ENCODE data around the gene NEURL3.

Gene NEURL3

DNA sequence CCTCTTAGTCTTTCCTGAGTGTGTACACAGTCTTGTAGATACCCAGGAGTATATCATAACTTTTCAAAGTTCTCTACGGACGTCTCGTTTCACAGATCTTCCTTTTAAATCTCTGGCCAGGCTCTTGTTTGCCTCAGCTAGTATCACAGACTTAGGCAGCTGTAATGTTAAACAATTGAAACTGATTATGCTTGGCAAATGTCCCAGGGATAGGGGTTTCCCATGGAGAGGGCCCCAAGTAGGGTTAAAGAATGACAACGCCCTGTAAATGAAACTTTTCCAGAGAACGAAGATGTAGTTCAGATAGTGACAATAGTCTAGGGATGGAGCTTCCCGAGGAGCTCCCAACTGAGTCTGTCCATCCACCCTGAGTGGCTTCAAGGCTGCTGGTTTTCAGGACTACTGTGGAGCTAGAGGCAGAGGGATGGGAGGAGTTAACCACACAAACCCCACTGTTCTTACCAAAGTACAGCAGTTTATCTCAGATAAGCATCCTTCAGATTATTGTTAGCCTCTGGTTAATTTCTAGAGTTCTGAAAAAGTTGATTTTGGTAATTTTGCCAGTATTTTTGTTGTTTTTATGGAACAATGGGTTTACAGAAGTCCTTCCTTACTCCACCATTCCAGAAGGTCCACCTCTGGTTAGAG lies 9.1 kb downstream of the NEURL3 start:
- Histone ChIP-seq H3K9ac (no peak overlapping the region), H3K4me1 (ENCODE audit: low read depth, poor library complexity, severe bottlenecking) (no peaks in the 10 kb centered on the region), H3K4me3 (IDR thresholded peaks at IDR 0.05; ENCODE audit: insufficient read depth, low read depth, low read length) (no peak overlapping the region), H3K27me3 (ENCODE audit: insufficient read depth, low read depth) (no peaks in the 10 kb centered on the region), H3K36me3 (ENCODE audit: insufficient read depth) (no peaks in the 10 kb centered on the region), H4K20me1 (ENCODE audit: insufficient read depth) (no peaks in the 10 kb centered on the region), H2AFZ (ENCODE audit: low read depth) (no peak overlapping the region), H3K27ac (no peak overlapping the region), H3K4me2 (no peak overlapping the region), H3K79me2 (ENCODE audit: insufficient read depth, low read depth) (no peaks in the 10 kb centered on the region)
- TF ChIP-seq, protein P1, sequence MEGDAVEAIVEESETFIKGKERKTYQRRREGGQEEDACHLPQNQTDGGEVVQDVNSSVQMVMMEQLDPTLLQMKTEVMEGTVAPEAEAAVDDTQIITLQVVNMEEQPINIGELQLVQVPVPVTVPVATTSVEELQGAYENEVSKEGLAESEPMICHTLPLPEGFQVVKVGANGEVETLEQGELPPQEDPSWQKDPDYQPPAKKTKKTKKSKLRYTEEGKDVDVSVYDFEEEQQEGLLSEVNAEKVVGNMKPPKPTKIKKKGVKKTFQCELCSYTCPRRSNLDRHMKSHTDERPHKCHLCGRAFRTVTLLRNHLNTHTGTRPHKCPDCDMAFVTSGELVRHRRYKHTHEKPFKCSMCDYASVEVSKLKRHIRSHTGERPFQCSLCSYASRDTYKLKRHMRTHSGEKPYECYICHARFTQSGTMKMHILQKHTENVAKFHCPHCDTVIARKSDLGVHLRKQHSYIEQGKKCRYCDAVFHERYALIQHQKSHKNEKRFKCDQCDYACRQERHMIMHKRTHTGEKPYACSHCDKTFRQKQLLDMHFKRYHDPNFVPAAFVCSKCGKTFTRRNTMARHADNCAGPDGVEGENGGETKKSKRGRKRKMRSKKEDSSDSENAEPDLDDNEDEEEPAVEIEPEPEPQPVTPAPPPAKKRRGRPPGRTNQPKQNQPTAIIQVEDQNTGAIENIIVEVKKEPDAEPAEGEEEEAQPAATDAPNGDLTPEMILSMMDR (conservative IDR thresholded peaks at IDR 0.05; ENCODE audit: low read depth, low read length) = no peak

DNA sequence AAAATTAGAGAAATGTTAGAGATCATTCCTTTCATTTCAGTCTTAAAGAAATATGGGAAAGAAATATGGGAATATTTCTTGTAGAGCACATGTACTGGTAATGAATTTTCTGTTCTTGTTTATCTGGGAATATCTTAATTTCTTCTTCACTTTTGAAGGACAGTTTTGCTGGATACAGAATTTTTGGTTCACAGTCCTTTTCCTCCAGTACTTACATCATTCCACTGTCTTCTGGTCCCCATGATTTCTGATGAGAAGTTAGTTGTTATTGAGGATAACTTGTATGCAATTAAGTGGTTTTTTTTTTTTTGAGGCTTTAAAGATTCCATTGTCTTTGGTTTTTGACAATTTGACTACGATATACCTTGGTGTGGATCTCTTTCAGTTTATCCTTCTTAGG lies 11.0 kb downstream of the NEURL3 start:
- Histone ChIP-seq H3K36me3 (ENCODE audit: insufficient read depth) (no peaks in the 10 kb centered on the region), H3K79me2 (ENCODE audit: insufficient read depth, low read depth) (no peaks in the 10 kb centered on the region), H3K4me3 (IDR thresholded peaks at IDR 0.05; ENCODE audit: insufficient read depth, low read depth, low read length) (no peak overlapping the region), H3K27ac (no peak overlapping the region), H3K4me1 (ENCODE audit: low read depth, poor library complexity, severe bottlenecking) (no peaks in the 10 kb centered on the region), H3K4me2 (no peak overlapping the region), H3K27me3 (ENCODE audit: insufficient read depth, low read depth) (no peaks in the 10 kb centered on the region), H2AFZ (ENCODE audit: low read depth) (no peak overlapping the region), H4K20me1 (ENCODE audit: insufficient read depth) (no peaks in the 10 kb centered on the region), H3K9ac (no peak overlapping the region)
- TF ChIP-seq, protein P1 (conservative IDR thresholded peaks at IDR 0.05; ENCODE audit: low read depth, low read length) = no peak

DNA sequence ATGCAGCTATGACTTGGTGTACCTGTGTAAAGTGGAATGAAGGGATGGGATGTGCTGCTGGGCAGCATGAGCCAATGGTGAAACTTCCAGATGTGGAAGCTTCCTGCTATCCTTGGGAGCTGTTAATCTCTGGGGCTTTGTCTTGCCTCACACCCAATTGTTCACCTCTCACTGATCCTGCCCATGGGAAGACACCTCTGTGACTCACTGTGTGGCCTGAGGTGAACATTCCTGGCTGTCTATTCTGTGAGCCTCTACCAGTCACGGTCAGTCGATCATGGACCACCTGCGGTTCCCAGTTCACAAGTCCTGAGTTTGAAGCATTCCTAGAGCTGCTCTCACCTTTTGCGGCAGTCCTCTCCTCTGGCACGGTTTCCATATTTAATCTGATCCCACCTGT lies 12.1 kb downstream of the NEURL3 start:
- H3K27ac ChIP-seq = no peak overlapping the region
- TF ChIP-seq, protein P1 (conservative IDR thresholded peaks at IDR 0.05; ENCODE audit: low read depth, low read length) = no peak
- H4K20me1 ChIP-seq (ENCODE audit: insufficient read depth) = no peaks in the 10 kb centered on the region
- no peaks in the 10 kb centered on the region for H3K27me3 ChIP-seq (ENCODE audit: insufficient read depth, low read depth)
- H3K4me3 ChIP-seq (IDR thresholded peaks at IDR 0.05; ENCODE audit: insufficient read depth, low read depth, low read length) = no peak overlapping the region
- H3K4me1 ChIP-seq (ENCODE audit: low read depth, poor library complexity, severe bottlenecking) = no peaks in the 10 kb centered on the region
- no peak overlapping the region for H3K4me2 ChIP-seq
- no peaks in the 10 kb centered on the region for H3K79me2 ChIP-seq (ENCODE audit: insufficient read depth, low read depth)
- no peak overlapping the region for H2AFZ ChIP-seq (ENCODE audit: low read depth)
- no peak overlapping the region for H3K9ac ChIP-seq
- no peaks in the 10 kb centered on the region for H3K36me3 ChIP-seq (ENCODE audit: insufficient read depth)

DNA sequence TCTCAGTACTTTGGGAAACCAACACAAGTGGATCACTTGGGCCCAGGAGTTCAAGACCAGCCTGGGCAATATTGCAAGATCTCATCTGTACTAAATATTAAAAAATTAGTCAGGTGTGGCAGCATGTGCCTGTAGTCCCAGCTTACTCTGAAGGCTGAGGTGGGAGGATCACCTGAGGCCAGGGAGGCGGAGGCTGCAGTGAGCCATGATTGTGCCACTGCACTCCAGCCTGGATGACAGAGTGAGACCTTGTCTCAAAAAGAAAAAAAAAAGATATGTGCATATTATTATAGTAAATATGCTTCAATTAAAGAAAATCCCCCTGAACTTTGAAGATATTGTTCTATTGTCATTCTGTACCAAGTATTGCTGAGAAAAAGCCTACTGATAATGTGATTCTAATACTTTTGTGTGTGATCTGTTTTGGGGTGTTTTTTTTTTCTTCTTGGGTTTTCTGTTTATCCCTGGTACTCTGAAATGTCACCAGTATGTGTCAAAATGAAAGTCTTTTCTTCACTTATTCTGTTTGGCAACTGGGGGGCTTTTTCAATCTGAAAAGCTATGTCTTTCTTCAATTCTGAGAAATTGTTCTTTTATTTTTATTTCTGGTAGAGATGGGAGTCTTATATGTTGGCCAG lies 13.2 kb downstream of the NEURL3 start:
- no peaks in the 10 kb centered on the region for H3K36me3 ChIP-seq (ENCODE audit: insufficient read depth)
- no peaks in the 10 kb centered on the region for H3K4me1 ChIP-seq (ENCODE audit: low read depth, poor library complexity, severe bottlenecking)
- no peak overlapping the region for H3K27ac ChIP-seq
- TF ChIP-seq, protein P1 (conservative IDR thresholded peaks at IDR 0.05; ENCODE audit: low read depth, low read length) = no peak
- no peak overlapping the region for H3K4me2 ChIP-seq
- H3K27me3 ChIP-seq (ENCODE audit: insufficient read depth, low read depth) = no peaks in the 10 kb centered on the region
- no peak overlapping the region for H2AFZ ChIP-seq (ENCODE audit: low read depth)
- no peaks in the 10 kb centered on the region for H4K20me1 ChIP-seq (ENCODE audit: insufficient read depth)
- H3K9ac ChIP-seq = no peak overlapping the region
- H3K4me3 ChIP-seq (IDR thresholded peaks at IDR 0.05; ENCODE audit: insufficient read depth, low read depth, low read length) = no peak overlapping the region
- no peaks in the 10 kb centered on the region for H3K79me2 ChIP-seq (ENCODE audit: insufficient read depth, low read depth)

All from KMS-11 (cell line).